GM10266 (cell line): ENCODE data around the gene ZSWIM3.
"Not testable (repeated sequence)": the region's sequence is repeated elsewhere in the genome, so short reads cannot be mapped to it uniquely, and the experiment has no call there.

ENCODE experiments used
- DNase-seq: peaks from one replicate; pipeline ENCODE4 v3.0.0; 2012; ENCODE audit errors: extremely low spot score
- TF ChIP-seq, protein P1 (sequence below): IDR thresholded peaks from 2 replicates; pipeline ENCODE4 v1.5.1; 2012; ENCODE audit warnings: mild to moderate bottlenecking, low read depth; ENCODE audit not compliant: control insufficient read depth, insufficient read depth; ENCODE audit errors: missing control alignments

ZSWIM3 gene

GRCh38 chr20:45826381-45827019 lies 30.9 kb upstream of the ZSWIM3 start:
- DNase-seq = no peak

GRCh38 chr20:45827030-45827652 lies 30.3 kb upstream of the ZSWIM3 start, which contains the start of gene TNNC2:
TSS of gene TNNC2 (minus strand) at chr20:45827312. CDS start at chr20:45827248, 64 bp downstream.
- TF ChIP-seq, protein P1, sequence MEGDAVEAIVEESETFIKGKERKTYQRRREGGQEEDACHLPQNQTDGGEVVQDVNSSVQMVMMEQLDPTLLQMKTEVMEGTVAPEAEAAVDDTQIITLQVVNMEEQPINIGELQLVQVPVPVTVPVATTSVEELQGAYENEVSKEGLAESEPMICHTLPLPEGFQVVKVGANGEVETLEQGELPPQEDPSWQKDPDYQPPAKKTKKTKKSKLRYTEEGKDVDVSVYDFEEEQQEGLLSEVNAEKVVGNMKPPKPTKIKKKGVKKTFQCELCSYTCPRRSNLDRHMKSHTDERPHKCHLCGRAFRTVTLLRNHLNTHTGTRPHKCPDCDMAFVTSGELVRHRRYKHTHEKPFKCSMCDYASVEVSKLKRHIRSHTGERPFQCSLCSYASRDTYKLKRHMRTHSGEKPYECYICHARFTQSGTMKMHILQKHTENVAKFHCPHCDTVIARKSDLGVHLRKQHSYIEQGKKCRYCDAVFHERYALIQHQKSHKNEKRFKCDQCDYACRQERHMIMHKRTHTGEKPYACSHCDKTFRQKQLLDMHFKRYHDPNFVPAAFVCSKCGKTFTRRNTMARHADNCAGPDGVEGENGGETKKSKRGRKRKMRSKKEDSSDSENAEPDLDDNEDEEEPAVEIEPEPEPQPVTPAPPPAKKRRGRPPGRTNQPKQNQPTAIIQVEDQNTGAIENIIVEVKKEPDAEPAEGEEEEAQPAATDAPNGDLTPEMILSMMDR = no peak
- no peak for DNase-seq

More at GRCh38 chr20:45826381-45827019, 30.9 kb upstream of the ZSWIM3 start:
- TF ChIP-seq, protein P1 = no peak

DNA sequence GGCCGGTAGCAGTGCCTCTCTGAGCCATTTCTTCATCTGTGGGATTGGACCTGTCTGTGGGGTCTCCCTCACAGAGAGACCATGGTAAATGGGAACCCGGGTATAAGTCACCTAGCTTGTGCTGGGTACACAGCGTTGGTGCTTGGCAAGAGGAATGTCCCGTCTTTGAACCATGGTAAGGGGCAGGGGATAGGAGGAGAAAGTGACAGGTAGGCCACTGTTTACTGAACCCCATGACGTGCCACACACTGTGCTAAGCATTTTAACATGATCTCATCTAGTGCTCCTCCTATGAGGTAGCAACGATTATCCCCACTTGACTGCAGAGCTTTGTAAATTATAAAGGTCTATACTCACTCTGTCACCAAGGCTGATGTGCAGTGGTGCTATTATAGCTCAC lies 29.7 kb upstream of the ZSWIM3 start:
- TF ChIP-seq, protein P1 = no peak
- no peak for DNase-seq

- TF ChIP-seq, protein P1 = no peak
Measured at GRCh38 chr20:45828589-45828988, 28.8 kb upstream of the ZSWIM3 start.

GRCh38 chr20:45829673-45830106 lies 27.7 kb upstream of the ZSWIM3 start:
- DNase-seq = not testable (repeated sequence)

More at GRCh38 chr20:45828589-45828988, 28.8 kb upstream of the ZSWIM3 start:
- DNase-seq = no peak

DNA sequence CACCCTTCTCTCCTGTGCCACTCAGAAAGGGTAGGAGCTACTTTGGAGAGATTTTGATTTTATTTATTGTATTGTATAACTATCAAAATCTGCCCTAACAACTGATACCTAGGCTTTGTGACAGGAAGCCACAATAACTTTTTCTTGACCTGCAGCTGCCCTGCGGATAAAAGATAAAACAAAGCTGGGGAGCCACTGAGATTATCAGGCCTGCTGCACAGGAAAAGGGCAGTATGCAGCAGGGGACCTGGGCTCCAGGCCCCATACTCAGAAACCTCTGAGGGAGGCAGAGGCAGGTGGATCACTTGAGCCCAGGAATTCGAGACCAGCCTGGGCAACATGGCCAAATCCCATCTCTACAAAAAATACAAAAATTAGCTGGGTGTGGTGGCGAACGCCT lies 24.8 kb upstream of the ZSWIM3 start:
- TF ChIP-seq, protein P1 = no peak
- DNase-seq = no peak

GRCh38 chr20:45833030-45833882 lies 24.2 kb upstream of the ZSWIM3 start, which contains the start of gene SNX21:
TSS of gene SNX21 (plus strand) at chr20:45833799. CDS start at chr20:45833920, 121 bp downstream.
- TF ChIP-seq, protein P1 = no peak
- DNase-seq = peak; percentile 67
